Stimulated activated CD4-positive, alpha-beta T cell treated with anti-CD3 and anti-CD28 coated beads, Interleukin-12 subunit alpha, Interleukin-12 subunit beta, amount 100 ng/mL, for 4 hours (primary cell): ENCODE measurements around the gene ARMC5.

Experiments used
- DNase-seq: peaks from one replicate; pipeline ENCODE4 v3.0.0-alpha.2; 2020

ARMC5 gene

DNA sequence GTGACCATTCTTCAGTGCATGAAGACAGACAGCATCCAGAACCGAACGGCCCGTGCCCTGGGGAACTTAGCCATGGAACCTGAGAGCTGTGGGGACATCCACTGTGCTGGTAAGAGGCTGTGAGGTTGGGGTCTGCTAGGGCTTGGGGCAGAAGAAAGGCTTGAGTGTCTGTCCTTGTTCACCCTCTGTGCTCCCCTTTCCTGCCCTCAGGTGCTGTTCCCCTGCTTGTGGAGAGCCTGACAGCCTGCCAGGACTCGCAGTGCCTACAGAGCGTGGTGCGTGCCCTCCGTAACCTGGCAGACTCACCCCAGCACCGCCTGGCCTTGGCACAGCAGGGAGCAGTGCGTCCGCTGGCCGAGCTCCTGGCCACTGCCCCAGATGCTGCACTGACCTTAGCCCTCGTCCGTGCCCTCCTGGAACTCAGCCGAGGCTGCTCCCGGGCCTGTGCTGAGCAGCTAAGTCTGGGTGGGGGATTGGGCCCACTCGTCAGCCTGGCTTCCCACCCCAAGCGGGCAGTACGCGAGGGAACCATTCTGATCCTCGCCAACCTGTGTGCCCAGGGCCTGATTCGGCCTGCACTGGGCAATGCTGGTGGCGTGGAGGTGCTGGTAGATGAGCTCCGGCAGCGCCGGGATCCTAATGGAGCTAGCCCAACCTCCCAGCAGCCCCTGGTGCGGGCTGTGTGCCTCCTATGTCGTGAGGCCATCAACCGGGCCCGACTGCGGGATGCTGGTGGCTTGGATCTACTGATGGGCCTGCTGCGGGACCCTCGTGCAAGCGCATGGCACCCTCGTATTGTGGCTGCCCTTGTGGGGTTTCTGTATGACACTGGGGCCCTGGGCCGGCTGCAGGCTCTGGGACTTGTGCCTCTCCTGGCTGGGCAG, 2.9 kb downstream of the ARMC5 start:
- DNase-seq, result no peak

DNA sequence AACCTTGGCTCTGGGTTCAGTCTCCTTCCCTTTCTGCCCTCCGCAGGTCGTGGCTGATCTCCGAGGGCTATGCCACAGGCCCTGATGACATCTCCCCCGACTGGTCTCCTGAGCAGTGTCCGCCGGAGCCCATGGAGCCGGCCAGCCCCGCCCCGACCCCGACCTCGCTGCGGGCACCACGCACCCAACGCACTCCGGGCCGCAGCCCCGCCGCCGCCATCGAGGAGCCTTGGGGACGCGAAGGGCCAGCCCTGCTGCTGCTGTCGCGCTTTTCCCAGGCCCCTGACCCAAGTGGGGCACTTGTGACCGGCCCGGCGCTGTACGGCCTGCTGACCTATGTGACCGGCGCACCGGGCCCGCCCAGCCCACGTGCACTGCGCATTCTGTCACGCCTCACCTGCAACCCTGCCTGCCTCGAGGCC, 5.1 kb downstream of the ARMC5 start:
- no peak for DNase-seq

DNA sequence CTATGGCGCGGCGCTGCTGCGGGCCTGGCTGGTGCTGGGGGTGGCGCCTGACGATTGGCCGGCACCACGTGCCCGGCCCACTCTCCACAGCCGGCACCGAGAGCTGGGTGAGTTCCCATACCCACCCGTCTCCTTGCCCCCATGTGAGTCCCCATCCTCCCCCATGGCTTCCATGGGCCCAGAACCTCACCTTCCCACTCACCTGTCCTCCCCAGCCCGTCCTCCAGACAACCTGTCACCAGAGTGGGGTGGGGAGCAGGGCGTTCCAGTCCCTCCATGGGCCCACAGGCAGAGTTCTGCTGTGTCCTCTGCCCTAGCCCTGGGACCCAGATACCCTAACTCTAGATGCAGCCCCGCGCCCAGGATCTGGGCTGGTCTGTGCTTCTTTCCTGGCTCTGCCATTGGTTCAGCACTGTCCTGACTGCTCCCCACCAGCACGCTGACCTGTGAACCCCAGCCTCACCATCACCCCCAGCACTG, 5.5 kb downstream of the ARMC5 start:
- no peak for DNase-seq

DNA sequence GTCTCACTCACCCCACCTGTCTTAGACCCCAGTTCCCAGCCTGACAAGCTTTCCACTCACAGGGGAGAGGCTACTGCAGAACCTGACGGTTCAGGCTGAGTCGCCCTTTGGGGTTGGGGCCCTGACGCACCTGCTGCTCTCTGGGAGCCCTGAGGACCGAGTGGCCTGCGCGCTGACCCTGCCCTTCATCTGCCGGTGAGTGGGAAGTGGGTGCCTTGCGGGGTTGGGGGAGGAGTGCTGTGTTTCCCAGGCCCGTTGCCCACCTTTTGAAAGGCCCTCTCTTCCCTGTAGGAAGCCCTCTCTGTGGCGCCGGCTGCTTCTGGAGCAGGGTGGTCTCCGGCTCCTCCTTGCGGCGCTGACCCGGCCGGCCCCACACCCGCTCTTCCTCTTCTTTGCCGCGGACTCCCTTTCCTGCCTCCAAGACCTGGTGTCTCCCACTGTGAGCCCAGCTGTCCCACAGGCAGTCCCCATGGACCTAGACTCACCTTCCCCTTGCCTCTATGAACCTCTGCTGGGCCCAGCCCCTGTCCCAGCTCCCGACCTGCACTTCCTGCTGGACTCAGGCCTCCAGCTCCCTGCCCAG, 6.6 kb downstream of the ARMC5 start:
- DNase-seq, result no peak

DNA sequence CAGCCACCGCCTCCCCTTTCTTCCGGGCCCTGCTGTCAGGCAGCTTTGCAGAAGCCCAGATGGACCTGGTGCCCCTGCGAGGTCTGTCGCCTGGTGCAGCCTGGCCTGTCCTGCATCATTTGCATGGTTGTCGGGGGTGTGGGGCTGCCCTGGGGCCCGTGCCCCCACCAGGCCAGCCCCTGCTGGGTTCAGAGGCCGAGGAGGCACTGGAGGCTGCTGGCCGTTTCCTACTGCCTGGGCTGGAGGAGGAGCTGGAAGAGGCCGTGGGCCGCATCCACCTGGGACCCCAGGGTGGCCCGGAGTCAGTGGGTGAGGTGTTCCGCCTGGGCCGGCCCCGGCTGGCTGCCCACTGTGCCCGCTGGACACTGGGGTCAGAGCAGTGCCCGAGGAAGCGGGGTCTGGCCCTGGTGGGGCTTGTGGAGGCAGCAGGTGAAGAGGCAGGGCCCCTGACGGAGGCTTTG, 7.1 kb downstream of the ARMC5 start:
- DNase-seq, result no peak

DNA sequence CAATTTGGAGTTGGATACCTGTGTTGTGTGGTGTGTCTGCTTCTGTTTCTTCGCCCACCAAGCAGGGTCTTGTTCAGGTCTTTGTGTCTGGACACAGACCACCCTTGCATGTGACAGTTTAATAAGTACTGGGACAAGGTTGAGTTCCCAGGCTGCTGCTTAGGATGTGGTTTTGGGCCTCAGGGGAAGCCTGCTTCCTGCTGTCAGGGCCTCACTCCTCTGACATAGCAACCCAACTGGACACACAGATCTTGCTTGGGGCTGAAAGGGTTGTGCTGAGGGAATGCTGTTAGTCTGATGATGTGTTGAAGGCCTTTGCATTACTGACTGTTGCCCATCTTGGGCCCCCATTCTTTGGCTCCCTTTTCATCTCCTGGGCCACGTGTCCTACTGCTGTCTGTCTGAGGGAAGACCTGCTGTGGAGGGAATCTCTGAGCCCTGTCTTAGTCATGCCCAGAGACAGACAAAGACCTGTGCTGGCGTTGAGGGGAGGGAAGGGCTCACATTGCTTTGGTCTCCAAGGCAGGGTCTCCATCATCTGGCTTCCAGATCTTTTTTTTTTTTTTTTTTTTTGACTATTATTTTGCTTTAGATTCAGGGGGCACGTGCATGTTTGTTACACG, 8.0 kb downstream of the ARMC5 start:
- DNase-seq, result no peak

DNA sequence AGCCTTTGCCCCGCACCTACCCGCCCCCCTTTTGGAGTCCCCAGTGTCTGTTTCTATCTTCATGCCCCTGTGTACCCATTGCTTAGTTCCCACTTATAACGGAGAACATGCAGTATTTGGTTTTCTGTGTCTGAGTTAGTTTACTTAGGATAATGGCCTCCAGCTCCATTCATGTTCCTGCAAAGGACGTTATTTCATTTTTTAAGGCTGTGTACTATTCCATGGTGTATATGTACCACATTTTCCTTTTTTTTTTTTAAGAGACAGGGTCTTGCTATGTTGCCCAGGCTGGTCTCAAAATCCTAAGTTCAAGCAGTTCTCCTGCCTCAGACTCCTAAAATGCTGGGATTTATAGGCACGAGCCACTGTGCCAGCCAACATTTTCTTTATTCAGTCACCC, 8.6 kb downstream of the ARMC5 start:
- DNase-seq, result no peak

DNA sequence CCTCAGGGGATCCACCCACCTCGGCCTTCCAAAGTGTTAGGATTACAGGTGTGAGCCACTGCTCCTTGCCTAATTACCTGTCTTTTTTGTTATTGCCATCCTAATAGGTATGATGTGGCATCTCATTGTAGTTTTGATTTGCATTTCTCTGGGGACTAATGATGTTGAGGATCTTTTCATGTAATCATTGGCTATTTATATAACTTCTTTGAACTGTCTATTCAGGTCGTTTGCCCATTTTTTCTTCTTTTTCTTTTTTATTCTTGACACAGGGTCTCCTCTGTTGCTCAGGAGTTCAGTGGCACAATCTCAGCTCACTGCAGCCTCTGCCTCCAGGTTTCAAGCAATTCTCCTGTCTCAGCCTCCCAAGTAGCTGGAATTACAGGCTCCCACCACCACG, 11.3 kb downstream of the ARMC5 start:
- DNase-seq, result no peak

DNA sequence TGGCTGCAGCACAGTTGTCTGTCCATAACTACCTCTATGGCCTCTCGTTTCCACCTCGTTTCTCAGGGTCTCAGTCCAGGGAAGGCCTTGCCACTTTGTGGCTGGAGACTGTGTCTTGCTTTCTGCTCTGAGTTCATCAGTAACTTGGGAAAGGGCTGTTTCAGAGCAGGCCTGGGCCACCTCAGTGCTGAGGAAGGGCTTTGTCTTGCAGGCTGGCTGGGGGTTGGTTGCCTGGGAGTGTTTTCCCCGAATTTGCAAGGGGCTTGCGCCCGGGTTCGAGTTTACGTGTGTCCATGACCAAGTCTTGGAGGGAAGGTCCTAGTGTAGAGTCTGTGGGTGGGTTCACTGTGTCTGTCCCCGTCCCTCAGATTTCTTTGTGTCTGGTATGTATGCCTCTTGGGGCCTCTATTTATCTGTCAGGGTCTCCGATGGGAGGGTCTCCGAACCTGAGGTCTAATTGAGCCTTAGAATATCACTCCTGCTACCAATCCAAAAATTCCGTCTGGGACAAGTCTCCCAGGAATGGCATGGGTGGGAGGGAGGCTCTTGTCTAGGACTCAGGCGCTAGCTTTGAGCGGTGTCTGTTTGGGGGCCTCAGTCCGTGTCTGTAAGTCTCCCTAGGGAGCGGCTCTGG, 12.1 kb downstream of the ARMC5 start:
- DNase-seq, result no peak

DNA sequence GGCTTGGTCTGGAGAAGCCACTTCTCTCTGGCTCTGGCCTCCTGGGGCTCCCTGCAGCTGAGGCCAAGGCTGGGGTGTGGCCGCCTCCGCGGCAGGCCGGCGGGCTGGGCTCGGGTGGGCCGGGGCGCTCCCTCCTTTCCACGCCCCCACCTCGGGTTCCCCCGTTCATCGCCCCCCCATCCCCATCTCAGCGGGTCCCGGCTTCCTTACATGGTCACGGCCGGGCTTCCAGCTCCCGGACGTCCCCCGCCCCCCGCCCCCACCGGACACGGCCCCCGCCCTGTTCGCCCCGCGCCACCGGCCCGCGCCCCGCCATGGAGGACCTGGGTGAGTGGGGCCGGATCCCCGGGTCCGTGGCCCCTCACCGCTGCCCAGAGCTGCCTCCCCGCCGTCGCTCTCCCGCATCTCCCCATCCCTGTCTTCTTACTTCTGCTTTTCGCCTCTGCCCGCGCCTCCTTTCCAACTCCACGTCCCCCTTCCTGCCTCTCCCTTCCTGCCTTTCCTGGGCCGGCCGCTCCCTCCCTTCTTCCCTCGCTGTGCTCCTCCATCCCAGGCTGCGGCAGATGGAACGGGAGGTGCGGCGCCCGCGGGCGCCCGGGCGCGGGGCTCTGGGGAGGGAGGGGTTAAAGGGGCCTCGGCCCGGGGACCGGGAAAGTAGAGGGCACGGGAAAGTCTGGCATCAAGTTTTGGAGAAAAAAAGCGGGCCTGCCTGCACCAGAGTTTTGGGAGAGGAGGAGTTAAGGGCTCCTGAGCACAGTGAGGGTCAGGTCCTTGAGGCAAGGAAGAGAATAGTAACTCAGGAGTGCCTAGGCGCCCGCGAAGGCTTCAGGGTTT, 12.8 kb downstream of the ARMC5 start, which contains the start of gene TGFB1I1:
Gene TGFB1I1, plus strand, starts transcription at position 278 of the 834 bp plus-strand sequence. Its CDS starts 37 bp downstream, at position 315.
- no peak for DNase-seq

DNA sequence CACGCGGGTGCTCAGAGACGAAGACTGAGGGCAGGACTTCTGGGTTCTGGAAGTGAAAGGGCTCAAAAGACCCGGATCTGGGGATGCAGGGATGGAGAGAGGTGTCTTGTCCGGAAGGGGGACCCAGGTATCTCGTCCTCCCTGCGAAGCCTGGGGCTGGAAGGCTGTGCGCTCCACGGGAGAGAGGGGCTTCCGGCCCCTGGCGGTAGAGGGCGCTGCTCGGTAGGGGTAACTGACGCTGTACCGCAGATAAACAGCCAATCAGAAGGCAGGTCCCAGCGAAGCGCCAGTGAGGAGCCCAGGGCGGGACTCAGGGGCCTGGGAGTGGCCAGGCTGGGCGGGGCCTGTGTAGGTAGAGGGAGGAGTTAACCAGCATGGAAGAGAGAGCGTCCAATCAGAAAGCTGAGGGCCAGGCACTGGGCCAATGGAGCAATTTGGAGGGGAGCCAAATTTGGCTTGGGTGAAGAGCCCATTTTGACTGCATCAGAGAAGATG, 13.5 kb downstream of the ARMC5 start:
- no peak for DNase-seq

DNA sequence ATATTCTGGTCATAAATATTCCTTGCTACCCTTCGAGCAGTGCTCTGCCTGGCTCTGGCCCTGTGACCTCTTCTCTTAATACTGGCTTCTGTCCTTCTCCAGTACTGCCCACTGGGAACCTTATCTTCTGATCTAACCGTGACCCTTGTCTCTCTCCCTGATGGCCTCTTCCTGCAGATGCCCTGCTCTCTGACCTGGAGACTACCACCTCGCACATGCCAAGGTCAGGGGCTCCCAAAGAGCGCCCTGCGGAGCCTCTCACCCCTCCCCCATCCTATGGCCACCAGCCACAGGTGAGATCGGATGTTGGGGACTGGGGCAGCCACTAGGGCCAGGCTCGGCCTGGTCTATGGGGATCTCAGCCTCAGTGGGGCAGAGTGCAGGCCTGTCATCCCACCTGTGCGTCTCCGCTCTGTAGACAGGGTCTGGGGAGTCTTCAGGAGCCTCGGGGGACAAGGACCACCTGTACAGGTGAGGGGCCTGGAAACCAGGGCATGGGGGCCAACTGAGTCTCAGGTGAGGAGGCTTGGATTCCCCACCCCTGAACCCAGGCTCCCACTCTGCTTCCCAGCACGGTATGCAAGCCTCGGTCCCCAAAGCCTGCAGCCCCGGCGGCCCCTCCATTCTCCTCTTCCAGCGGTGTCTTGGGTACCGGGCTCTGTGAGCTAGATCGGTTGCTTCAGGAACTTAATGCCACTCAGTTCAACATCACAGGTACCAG, 14.1 kb downstream of the ARMC5 start:
- DNase-seq, result no peak

DNA sequence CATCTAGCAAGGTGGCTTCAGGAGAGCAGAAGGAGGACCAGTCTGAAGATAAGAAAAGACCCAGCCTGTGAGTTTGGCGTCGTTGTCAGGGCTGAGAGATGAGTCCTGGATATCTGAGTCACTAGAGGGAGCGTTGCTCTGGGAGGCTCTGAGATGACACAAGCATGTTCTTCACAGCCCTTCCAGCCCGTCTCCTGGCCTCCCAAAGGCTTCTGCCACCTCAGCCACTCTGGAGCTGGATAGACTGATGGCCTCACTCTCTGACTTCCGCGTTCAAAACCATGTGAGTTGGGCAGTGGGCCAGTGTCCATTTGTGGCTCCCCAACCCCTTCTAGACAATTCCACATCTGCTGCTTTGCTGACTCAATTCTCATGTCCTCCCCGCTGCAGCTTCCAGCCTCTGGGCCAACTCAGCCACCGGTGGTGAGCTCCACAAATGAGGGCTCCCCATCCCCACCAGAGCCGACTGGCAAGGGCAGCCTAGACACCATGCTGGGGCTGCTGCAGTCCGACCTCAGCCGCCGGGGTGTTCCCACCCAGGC, 14.9 kb downstream of the ARMC5 start:
- no peak for DNase-seq

DNA sequence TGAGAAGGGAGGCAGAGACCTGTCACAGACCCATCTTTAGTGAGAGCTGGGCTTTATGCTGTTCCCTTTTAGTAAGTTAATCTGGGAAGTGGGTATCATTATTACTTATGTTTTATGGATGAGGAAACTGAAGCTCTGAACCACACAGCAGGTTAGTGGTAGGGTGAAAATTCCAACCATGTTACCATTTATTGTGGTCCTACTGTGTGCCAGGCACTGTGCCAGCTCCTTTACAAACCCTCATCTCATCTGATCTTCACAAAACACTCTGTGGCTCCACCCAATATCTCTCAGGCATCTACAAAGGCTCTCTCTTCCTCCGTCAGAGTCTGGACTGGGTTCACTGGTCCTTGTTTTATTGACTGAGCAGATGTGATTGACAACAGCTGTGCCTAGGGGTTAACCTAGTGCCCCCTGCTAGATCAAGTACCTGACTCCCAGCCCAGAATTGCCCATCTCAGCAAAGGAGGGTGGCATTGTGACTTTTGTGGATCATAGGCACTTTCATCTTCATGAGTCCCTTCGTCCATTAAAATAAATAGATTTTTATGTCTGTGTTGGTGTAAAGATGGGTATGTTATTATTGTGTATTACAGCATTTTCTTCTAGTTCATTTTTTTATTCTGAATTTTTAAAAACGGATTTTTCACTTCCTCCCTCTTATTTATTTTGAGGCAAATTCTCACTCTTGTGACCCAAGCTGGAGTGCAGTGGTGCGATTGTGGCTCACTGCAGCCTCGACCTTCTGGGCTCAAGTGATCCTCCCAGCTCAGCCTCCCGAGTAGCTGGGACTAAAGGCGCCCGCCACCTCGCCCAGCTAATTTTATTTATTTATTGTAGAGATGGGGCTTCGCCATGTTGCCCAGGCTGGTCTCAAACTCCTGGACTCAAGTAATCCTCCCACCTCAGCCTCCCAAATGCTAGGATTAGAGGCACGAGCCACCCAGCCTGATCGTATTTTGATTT, 15.8 kb downstream of the ARMC5 start:
- DNase-seq, result no peak

DNA sequence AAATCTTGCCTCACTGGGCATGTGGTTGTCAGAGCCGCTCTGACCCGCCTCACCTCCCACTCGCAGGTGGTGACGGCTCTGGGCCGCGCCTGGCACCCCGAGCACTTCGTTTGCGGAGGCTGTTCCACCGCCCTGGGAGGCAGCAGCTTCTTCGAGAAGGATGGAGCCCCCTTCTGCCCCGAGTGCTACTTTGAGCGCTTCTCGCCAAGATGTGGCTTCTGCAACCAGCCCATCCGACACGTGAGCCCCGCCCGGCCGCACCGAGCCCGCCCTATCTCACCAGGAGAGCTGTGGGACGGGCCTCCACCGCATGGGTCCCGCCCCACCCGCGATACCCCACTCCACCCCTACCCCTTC, 16.6 kb downstream of the ARMC5 start:
- DNase-seq, result no peak

DNA sequence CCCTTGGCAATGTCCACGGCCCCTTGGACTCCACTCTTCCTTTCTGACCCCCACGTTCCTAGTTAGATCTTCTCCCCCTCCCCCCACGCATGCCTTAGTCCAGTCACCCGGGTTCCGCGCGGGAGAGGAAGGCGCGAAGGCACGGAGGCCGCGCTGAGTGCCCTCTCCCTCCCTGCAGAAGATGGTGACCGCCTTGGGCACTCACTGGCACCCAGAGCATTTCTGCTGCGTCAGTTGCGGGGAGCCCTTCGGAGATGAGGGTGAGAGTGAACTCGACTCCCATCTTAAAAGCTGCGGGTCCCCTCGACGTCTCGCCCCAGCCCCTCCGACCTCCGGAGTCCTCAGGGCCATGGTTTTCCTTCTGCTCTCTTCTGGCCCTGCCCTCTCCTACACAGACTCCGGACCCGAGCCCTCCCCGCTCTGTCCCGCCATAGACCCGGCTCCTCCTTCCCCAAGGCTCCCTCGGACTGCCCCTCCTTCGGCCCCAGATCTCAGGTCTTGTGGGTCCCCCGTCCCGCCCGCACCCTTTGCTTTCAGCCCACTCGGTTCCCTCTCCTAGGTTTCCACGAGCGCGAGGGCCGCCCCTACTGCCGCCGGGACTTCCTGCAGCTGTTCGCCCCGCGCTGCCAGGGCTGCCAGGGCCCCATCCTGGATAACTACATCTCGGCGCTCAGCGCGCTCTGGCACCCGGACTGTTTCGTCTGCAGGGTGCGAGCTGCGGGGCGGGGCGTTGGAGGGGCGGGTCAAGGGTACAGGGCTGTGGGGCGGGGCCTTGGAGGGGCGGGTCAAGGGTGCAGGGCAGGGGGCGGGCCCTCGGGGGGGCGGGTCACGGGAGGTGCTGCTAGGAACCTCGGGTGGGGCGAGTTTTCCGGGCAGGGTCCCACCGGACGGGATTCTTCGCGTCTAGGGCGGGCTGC, 17.3 kb downstream of the ARMC5 start:
- DNase-seq, result peak; percentile 94

DNA sequence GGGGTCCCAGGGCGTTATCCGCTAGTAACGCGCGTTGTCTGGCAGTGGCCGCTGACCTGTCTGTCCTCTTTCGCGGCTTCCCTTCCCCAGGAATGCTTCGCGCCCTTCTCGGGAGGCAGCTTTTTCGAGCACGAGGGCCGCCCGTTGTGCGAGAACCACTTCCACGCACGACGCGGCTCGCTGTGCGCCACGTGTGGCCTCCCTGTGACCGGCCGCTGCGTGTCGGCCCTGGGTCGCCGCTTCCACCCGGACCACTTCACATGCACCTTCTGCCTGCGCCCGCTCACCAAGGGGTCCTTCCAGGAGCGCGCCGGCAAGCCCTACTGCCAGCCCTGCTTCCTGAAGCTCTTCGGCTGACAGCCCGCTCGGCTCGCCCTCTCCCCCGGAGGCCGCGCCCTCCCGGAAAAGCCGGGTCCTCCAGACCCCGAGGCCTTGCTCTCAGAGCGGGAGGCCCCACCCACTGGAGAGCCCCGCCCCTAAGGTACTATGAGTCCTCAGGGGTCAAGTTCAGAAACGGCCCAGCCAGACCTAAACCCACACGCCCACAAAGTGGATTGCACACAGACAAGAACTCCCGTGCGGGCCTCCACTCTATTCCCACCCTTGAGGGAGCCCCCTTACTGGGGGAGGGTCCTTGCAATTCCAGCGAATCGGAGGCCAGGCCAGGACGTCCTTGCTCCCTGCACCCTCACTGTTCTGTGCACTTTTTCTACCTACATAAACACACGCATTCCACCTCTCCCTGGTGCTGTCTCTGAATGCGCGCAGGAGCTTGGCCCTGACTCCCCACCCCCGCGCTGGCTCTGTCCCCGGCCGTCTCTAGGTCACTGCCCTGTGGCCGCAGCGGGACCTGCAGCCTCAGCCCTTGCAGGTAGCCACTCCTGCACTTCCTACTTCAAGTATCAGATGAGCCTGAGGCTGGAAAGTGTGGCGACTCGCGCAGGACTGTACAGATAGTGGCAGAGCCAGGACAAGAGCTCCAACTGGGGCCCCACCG, 18.2 kb downstream of the ARMC5 start:
- DNase-seq, result no peak

DNA sequence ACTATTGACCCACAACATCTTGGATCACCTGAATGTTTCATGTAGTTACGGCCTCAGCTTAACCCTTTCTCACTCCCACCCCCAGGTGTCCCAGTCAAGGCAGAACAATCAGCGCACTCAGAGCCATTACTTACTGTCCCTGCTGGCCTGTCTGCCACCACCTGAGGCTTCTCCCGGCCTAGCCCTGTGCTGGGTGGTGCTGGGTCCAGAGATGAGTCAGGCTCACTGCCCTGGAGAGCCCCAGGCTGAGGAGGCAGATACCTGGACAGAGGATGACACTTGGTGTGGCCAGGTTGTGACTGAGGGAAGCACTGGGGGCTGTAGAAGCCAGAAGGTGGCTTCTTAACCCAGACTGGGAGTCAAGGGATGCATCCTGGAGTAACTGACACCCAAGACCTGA, 19.7 kb downstream of the ARMC5 start:
- DNase-seq, result no peak
